IPS-15b (cell line): ENCODE results near the gene TMCC2.
"Not testable (repeated sequence)": the region's sequence is repeated elsewhere in the genome, so short reads cannot be mapped to it uniquely, and the experiment has no call there.

Source experiments
- H3K27me3 ChIP-seq: one replicate; pipeline ENCODE4 v1.6.1; 2013; ENCODE audit warnings: low read length; ENCODE audit not compliant: control insufficient read depth, insufficient read depth
- H3K36me3 ChIP-seq: one replicate; pipeline ENCODE4 v1.6.1; 2013; ENCODE audit warnings: low read length; ENCODE audit not compliant: control insufficient read depth, insufficient read depth
- H3K4me1 ChIP-seq: one replicate; pipeline ENCODE4 v1.6.1; 2013; ENCODE audit warnings: mild to moderate bottlenecking, low read length; ENCODE audit not compliant: control insufficient read depth, insufficient read depth
- H3K4me3 ChIP-seq: one replicate; pipeline ENCODE4 v1.5.1; 2013; ENCODE audit warnings: low read depth, low read length
- H3K9ac ChIP-seq: one replicate; pipeline ENCODE4 v1.6.1; 2013; ENCODE audit warnings: low read depth, mild to moderate bottlenecking, low read length
- H3K9me3 ChIP-seq: one replicate; pipeline ENCODE4 v1.6.1; 2013; ENCODE audit warnings: mild to moderate bottlenecking, low read length; ENCODE audit not compliant: control insufficient read depth, insufficient read depth

TMCC2 gene, protein sequence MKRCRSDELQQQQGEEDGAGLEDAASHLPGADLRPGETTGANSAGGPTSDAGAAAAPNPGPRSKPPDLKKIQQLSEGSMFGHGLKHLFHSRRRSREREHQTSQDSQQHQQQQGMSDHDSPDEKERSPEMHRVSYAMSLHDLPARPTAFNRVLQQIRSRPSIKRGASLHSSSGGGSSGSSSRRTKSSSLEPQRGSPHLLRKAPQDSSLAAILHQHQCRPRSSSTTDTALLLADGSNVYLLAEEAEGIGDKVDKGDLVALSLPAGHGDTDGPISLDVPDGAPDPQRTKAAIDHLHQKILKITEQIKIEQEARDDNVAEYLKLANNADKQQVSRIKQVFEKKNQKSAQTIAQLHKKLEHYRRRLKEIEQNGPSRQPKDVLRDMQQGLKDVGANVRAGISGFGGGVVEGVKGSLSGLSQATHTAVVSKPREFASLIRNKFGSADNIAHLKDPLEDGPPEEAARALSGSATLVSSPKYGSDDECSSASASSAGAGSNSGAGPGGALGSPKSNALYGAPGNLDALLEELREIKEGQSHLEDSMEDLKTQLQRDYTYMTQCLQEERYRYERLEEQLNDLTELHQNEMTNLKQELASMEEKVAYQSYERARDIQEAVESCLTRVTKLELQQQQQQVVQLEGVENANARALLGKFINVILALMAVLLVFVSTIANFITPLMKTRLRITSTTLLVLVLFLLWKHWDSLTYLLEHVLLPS

DNA sequence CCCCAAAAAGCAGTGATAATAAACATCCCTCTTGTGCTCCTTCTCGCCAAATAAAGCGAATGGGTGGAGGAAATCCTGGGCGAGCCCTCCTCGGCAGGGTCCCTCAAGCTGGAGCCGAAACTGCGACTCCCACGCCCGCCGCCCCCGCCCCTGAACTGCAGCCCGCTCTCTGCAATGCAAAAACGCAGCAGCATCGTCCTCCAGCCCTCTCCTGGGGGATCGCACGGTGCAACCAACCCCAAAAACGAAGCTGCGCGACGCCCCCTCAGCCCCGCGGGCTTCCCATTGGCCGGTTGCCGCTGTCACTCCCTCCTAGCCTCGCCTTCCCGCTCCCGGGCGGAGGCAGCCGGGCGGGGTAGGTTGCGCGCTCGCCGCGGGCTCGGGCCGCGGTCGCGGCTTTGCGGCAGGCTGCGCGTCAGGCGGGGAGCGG is at the start of gene TMCC2:
TSS of gene TMCC2 (plus strand) at position 363 of the 430 bp plus-strand sequence. CDS start 619 bp downstream, outside the sequence.
- Histone ChIP-seq H3K4me1 (peaks cover 18% of the 10 kb centered on the region), H3K9ac (peak within 1 kb of the TSS; percentile 32), H3K36me3 (no peaks in the 10 kb centered on the region), H3K4me3 (peak within 1 kb of the TSS; percentile 78), H3K9me3 (no peaks in the 10 kb centered on the region), H3K27me3 (peaks cover 3% of the 10 kb centered on the region)

DNA sequence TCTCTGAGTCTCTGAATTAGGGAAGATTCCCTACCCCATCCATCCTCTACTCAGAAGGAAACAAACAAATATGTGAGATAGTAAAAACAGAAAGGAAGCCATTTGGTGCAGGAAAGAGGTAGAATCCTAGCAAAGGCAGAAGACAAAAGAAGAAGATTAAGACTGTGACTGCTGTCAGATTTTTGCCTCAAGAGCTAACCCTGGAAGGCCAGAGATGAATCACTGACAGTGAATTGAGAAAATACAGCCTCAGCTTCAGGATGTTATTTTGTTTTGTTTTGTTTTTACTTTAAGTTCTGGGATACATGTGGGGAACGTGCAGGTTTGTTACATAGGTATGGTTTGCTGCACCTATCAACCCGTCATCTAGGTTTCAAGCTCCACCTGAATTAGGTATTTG is 47.9 kb upstream of the TMCC2 start:
- no peaks in the 10 kb centered on the region for H3K9me3 ChIP-seq
- no peaks in the 10 kb centered on the region for H3K36me3 ChIP-seq
- peak overlapping the region; percentile 16 for H3K9ac ChIP-seq
- H3K4me1 ChIP-seq: no peaks in the 10 kb centered on the region
- no peaks in the 10 kb centered on the region for H3K27me3 ChIP-seq
- no peak overlapping the region for H3K4me3 ChIP-seq

DNA sequence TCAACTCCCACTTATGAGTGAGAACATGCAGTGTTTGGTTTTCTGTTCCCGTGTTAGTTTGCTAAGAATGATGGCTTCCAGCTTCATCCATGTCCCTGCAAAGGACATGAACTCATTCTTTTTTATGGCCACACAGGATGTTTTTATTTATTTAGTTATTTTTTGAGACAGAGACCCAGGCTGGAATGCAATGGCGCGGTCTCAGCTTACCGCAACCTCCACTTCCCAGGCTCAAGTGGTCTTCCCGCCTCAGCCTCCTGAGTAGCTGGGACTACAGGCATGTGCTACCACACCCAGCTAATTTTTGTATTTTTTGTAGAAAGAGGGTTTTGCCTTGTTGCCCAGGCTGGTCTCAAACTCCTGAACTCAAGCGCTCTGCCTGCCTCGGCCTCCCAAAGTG is 47.4 kb upstream of the TMCC2 start:
- H3K4me3 ChIP-seq, H3K9me3 ChIP-seq, H3K27me3 ChIP-seq, H3K9ac ChIP-seq, H3K4me1 ChIP-seq, H3K36me3 ChIP-seq: not testable (repeated sequence)

DNA sequence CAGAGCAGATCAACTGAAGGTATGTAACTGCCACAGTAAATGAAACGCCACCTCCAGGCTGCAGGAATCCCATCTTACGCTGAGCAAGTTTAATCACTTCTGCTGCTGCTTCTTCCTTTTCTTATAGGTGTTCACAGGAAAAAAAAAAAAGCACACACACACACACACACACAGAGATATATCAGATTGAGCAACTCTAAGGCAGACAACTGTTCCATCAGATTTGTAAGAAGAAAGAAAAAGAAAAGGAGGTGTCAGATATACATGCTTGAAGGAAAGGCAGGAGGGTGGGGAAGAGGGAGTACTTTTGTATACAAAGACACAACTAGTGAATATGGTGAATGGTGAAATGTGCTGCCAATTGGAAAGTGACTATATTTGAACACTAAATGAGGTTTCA is 44.8 kb upstream of the TMCC2 start:
- peaks cover 8% of the 10 kb centered on the region for H3K4me1 ChIP-seq
- no peak overlapping the region for H3K4me3 ChIP-seq
- no peak overlapping the region for H3K9ac ChIP-seq
- H3K27me3 ChIP-seq: no peaks in the 10 kb centered on the region
- H3K9me3 ChIP-seq: no peaks in the 10 kb centered on the region
- H3K36me3 ChIP-seq: no peaks in the 10 kb centered on the region

DNA sequence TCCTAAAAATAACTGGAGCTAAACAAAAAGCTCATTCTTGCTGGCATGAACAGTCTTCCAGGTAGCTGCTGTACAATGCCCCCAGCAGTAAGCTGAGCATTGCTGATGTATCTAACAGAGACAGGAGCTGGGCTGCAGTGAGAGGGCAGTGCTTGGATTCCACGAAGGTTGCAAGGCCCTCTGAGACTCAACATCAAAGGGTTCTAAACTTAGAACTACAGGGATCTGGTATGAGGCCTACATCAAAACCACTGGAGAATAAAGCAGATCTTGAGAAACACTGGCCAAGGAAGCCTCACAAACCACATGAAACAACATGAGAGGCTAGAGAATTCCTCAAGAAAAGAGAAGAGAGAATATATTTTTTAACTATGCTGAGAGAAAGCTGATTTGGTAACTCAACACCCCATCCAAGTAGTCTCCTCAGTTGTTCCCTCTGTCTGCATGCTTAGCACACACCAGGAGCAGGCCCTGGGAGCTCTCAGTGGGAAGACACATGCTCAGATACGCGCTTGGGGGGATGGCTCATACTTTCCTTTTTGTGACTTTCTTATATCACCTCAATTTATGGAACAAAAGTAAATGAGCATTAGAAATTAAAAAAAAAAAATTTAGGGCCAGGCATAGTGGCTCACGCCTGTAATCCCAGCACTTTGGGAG is 43.9 kb upstream of the TMCC2 start:
- H3K9ac ChIP-seq: no peak overlapping the region
- H3K4me3 ChIP-seq: no peak overlapping the region
- no peaks in the 10 kb centered on the region for H3K27me3 ChIP-seq
- H3K9me3 ChIP-seq: no peaks in the 10 kb centered on the region
- H3K4me1 ChIP-seq: peaks cover 17% of the 10 kb centered on the region
- H3K36me3 ChIP-seq: no peaks in the 10 kb centered on the region

DNA sequence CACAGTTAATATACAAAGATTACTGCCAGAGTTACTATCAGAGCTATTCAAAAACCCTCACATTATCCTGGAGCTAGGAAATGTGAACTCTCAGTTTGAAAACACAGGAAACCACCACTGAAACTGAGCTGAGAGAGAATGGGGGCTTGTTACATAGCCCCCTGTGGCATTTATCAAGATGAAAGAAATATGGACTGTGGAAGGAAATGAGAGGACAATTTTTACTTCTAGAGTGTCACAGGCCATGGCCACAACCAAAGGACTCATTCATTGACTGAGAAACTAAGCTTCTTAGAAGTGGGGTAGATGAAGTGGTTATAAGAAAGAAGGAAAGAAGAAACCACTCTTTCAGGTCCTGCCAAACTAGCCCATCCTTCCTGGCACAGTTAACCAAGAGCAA is 41.6 kb upstream of the TMCC2 start:
- no peak overlapping the region for H3K9ac ChIP-seq
- no peaks in the 10 kb centered on the region for H3K36me3 ChIP-seq
- no peaks in the 10 kb centered on the region for H3K9me3 ChIP-seq
- no peaks in the 10 kb centered on the region for H3K27me3 ChIP-seq
- no peak overlapping the region for H3K4me3 ChIP-seq
- H3K4me1 ChIP-seq: peaks cover 38% of the 10 kb centered on the region

DNA sequence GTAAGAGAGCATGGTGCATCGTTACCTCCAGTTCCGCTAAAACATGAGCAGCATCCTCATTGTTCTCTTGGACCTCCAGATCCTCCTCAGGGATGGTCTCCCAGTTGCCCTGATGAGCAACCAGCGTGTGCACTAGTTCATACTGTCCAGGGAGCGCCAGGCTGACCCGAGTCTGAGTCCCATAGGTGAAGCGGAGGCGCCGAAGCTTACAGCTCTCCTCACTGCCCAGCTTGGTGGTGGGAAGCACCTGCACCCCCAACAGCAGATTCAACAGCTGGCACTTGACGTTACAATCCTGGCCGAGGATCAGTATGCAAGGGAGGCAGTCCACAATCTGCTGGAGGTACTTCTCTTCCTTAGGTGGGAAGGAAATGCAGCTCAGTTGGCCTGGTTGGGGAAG is 40.3 kb upstream of the TMCC2 start:
- H3K36me3 ChIP-seq: no peaks in the 10 kb centered on the region
- peak overlapping the region; percentile 32 for H3K9ac ChIP-seq
- no peaks in the 10 kb centered on the region for H3K27me3 ChIP-seq

DNA sequence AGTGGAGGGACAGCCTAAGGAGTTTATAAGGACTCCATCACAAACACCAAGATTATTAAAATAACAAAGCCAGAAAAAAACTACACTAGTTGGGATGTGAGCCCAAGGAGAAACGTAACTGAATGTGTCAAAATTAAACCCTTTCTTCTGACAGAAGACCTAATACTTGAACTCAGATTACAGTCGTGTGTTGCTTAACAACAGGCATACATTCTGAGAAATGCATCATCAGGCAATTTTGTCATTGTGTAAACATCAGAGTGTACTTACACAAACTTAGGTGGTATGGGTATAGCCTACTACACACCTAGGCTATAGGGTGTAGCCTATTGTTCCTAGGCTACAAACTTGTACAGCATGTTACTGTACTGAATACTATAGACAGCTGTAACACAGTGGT is 39.6 kb upstream of the TMCC2 start:
- no peaks in the 10 kb centered on the region for H3K27me3 ChIP-seq
- no peak overlapping the region for H3K4me3 ChIP-seq
- H3K36me3 ChIP-seq: no peaks in the 10 kb centered on the region
- no peak overlapping the region for H3K9ac ChIP-seq
- H3K9me3 ChIP-seq: no peaks in the 10 kb centered on the region
- peaks cover 55% of the 10 kb centered on the region for H3K4me1 ChIP-seq

More for the DNA sequence above, 40.3 kb upstream of the TMCC2 start:
- Histone ChIP-seq H3K4me1 (peaks cover 50% of the 10 kb centered on the region), H3K4me3 (no peak overlapping the region), H3K9me3 (no peaks in the 10 kb centered on the region)

DNA sequence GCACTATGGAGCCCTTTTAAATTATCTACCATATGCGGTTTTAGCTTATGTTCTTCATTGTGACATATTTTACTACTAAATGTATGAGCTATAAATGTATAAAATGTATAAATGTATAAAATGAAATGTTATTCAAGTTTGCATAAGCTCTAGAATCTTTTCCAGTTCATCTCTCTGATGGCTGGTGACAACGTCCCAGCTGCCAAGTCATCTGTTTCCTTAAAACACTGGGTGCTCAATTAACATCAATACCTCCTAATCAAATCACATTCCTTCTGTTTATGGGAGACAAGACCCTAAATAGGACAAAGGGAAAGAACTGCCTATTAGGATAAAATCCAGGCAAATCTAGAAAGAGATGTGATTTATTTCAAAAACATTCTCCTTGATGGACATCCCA is 39.1 kb upstream of the TMCC2 start:
- Histone ChIP-seq H3K9ac (no peak overlapping the region), H3K4me3 (no peak overlapping the region), H3K4me1 (peaks cover 58% of the 10 kb centered on the region), H3K27me3 (no peaks in the 10 kb centered on the region), H3K36me3 (no peaks in the 10 kb centered on the region), H3K9me3 (no peaks in the 10 kb centered on the region)

DNA sequence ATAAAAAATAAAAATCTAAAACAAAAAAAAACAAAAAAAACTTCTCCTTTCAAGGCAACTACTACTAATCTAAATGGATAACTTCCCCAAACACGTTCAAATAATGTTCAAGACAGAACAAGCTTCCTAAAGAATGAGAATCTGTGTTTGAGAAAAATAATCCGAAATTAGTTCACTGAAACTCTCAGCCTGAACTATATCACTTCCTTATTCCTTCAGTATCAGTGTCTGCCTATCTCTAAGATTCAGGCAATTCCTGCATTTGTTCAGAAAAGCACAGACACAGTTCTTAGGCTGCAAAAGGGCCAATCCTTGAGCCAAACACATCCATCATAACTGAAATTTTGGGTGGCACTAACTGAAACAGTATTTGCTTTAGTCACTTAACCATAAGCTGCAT is 38.6 kb upstream of the TMCC2 start:
- Histone ChIP-seq H3K4me3 (no peak overlapping the region), H3K36me3 (no peaks in the 10 kb centered on the region), H3K27me3 (no peaks in the 10 kb centered on the region), H3K9me3 (no peaks in the 10 kb centered on the region), H3K9ac (no peak overlapping the region), H3K4me1 (peaks cover 58% of the 10 kb centered on the region)

DNA sequence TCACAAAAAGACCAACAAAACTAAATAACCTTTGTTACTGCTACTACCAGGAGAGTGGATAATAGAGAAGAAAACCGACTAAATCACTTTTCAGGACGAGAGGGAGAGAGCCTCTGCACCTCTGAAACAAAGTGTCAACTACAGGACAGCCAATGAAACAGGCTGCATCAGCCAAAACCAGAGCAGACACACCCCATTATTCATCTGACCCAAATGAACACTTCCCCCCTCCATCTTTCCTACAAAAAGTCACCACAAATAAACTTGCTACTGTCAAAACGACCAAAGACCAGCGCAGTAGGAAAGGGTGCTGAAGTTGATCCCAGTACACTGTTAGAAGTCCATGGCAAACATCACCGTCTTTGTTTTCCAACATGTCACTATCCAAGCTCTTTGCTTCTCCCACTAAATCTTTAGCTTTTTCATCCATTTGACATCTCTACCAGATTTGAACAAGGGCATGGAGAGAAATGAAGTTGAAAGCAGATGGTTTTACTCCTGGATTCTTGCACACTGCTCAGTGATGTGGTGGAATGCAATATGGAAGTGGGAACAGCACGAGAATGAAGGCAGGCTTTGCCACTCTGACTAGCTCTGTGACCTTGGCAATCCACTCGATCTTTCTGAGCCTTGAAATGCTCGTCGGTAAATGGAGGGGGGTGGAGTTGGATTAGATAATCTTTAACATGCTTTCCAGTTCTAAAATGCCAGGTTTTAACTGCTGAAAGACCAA is 36.7 kb upstream of the TMCC2 start:
- Histone ChIP-seq H3K4me1 (peaks cover 61% of the 10 kb centered on the region), H3K4me3 (peak overlapping the region; percentile 10)

More for the DNA sequence above, 36.7 kb upstream of the TMCC2 start:
- H3K9ac ChIP-seq: no peak overlapping the region
- H3K9me3 ChIP-seq: no peaks in the 10 kb centered on the region
- H3K36me3 ChIP-seq: no peaks in the 10 kb centered on the region
- no peaks in the 10 kb centered on the region for H3K27me3 ChIP-seq
